ENCODE data around the gene PLA2G4F.

PLA2G4F gene

DNA sequence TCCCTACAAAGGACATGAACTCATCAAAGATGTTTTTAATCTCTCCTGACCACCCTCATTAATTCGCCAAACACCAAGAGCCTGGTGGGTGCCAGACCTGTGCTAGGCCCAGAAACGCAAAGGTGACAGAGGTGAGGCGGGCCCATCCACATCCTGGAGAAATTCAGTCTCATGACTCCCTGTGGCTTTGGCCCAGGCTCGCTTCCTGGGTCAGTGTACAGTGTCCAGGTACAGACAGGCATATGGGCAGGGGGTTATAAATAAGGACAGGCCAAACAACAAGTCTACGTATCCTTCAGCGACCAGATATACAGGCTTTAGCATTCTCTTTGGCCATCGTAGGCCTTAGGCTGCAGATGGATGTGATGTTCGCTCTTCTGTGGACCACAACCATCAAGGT lies 945 bp upstream of the PLA2G4F start:
- H3K4me1 ChIP-seq (ENCODE audit: control insufficient read depth in 1 of 2, insufficient read depth in 2 of 2, low read length in 2 of 2): peaks cover 12 to 13% of the 10 kb centered on the region in 2 experiments
- no peak overlapping the region for H3K23ac ChIP-seq (ENCODE audit: low read length)
- no peak overlapping the region for H3K18ac ChIP-seq (ENCODE audit: low read length)
- H3K4ac ChIP-seq (ENCODE audit: low read depth, low read length): no peak overlapping the region
- peaks cover 30 to 34% of the 10 kb centered on the region in 2 experiments for H3K36me3 ChIP-seq (ENCODE audit: control insufficient read depth in 1 of 2, insufficient read depth in 2 of 2, low read length in 2 of 2)
- H3K14ac ChIP-seq (ENCODE audit: low read length): no peak overlapping the region
- no peak overlapping the region for H2AFZ ChIP-seq (ENCODE audit: insufficient read depth, low read length, poor library complexity)
- H3K27ac ChIP-seq (ENCODE audit: low read depth, low read length): no peak overlapping the region
- DNase-seq: no peak
- no CpG with 5 or more reads among the region's 8 CpGs for WGBS (ENCODE audit: extremely low coverage, insufficient coverage, insufficient read length)
- no peak overlapping the region for H2AK5ac ChIP-seq (ENCODE audit: low read length)
- H3K79me2 ChIP-seq (ENCODE audit: control insufficient read depth, insufficient read depth, low read length, poor library complexity): no peaks in the 10 kb centered on the region
- H4K91ac ChIP-seq (ENCODE audit: low read depth, low read length): no peak overlapping the region
- no peak overlapping the region for H2BK12ac ChIP-seq (ENCODE audit: low read length)
- H4K12ac ChIP-seq (ENCODE audit: low read depth, low read length): no peak overlapping the region
- no peak overlapping the region for H3K9ac ChIP-seq (ENCODE audit: low read length)
- H3K27me3 ChIP-seq (ENCODE audit: insufficient read depth, low read length): no peaks in the 10 kb centered on the region
- H3K79me1 ChIP-seq (ENCODE audit: low read length): no peaks in the 10 kb centered on the region
- no peak overlapping the region for H3K4me2 ChIP-seq (ENCODE audit: low read length)
- H2BK5ac ChIP-seq (ENCODE audit: low read depth, low read length, poor library complexity): no peak overlapping the region
- H4K8ac ChIP-seq (ENCODE audit: low read depth, low read length): no peak overlapping the region
- no peaks in the 10 kb centered on the region for H3K9me3 ChIP-seq (ENCODE audit: insufficient read depth, low read depth, low read length)
- H2BK120ac ChIP-seq (ENCODE audit: insufficient read depth, low read length, poor library complexity): no peak overlapping the region
- no peak overlapping the region for H3K4me3 ChIP-seq (ENCODE audit: low read depth, low read length)

DNA sequence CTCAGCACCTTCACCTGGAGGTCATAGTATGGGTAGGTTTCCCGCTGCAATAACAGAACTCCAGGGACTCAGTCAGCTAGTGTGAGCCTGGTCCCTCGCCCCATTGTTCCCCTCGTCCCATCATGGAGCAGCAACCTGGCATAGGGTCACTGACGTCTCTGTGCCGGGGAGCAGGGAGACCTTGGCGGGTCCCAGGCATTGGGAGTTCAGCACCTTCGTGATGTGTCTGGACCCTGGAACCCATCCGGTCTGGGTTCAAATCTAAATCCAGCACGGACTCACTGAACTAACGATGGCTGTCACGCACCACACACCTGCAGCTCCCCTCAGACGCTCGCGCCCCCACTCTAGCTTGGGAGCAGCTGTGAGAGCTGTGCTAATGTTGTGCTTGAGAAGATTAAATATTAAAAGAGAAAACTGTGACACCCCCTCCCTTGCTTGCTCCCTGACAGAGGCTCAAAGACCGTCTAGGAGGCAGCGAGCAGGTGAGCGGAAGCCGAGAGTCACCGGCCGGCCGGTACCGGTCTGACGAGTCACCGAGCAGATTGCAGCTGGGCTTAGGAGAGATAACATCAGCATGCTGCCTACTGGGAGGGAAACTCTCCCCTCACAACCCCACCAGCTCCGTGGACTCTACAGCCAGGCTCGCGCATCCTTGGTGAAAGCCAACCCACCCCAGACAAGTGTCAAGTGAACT lies 742 bp downstream of the PLA2G4F start:
- Histone ChIP-seq H3K4me3 (ENCODE audit: low read depth, low read length) (no peak overlapping the region), H4K12ac (ENCODE audit: low read depth, low read length) (no peak overlapping the region)

DNA sequence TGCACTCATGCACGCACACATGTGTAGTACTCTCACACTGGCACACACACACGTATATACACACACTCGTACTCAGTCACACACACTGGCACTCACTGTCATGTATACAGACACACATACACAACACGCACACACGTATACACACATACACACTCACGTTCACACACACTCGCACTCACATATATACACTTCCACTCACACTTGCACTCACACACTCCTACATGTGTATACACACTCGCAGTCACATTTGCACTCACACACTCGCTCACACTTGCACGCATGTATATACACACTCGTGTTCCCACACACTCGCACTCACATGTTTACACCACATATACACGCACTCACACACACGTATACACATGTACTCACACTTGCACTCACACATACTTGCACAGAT lies 1.5 kb downstream of the PLA2G4F start:
- no peak overlapping the region for H4K91ac ChIP-seq (ENCODE audit: low read depth, low read length)
- peaks cover 12 to 13% of the 10 kb centered on the region in 2 experiments for H3K4me1 ChIP-seq (ENCODE audit: control insufficient read depth in 1 of 2, insufficient read depth in 2 of 2, low read length in 2 of 2)
- WGBS (ENCODE audit: extremely low coverage, insufficient coverage, insufficient read length): 100% methylated on average over 8 of the region's 14 CpGs
- no peaks in the 10 kb centered on the region for H3K9me3 ChIP-seq (ENCODE audit: insufficient read depth, low read depth, low read length)
- no peak overlapping the region for H3K4me2 ChIP-seq (ENCODE audit: low read length)
- peak overlapping the region; percentile 56 for H3K4me3 ChIP-seq (ENCODE audit: low read depth, low read length)
- no peak overlapping the region for H3K4ac ChIP-seq (ENCODE audit: low read depth, low read length)
- no peaks in the 10 kb centered on the region for H3K79me2 ChIP-seq (ENCODE audit: control insufficient read depth, insufficient read depth, low read length, poor library complexity)
- peaks cover 12% of the 10 kb centered on the region in 2 experiments for H3K36me3 ChIP-seq (ENCODE audit: control insufficient read depth in 1 of 2, insufficient read depth in 2 of 2, low read length in 2 of 2)
- H2BK120ac ChIP-seq (ENCODE audit: insufficient read depth, low read length, poor library complexity): no peak overlapping the region
- H2AFZ ChIP-seq (ENCODE audit: insufficient read depth, low read length, poor library complexity): no peak overlapping the region
- H2AK5ac ChIP-seq (ENCODE audit: low read length): no peak overlapping the region
- H3K79me1 ChIP-seq (ENCODE audit: low read length): no peaks in the 10 kb centered on the region
- H3K27me3 ChIP-seq (ENCODE audit: insufficient read depth, low read length): no peaks in the 10 kb centered on the region
- H2BK5ac ChIP-seq (ENCODE audit: low read depth, low read length, poor library complexity): no peak overlapping the region
- no peak overlapping the region for H4K8ac ChIP-seq (ENCODE audit: low read depth, low read length)
- H4K12ac ChIP-seq (ENCODE audit: low read depth, low read length): no peak overlapping the region
- DNase-seq: no peak
- no peak overlapping the region for H3K9ac ChIP-seq (ENCODE audit: low read length)
- H2BK12ac ChIP-seq (ENCODE audit: low read length): no peak overlapping the region
- no peak overlapping the region for H3K27ac ChIP-seq (ENCODE audit: low read depth, low read length)
- no peak overlapping the region for H3K18ac ChIP-seq (ENCODE audit: low read length)
- peak overlapping the region; percentile 4 for H3K23ac ChIP-seq (ENCODE audit: low read length)
- H3K14ac ChIP-seq (ENCODE audit: low read length): no peak overlapping the region

More for the DNA sequence above, 742 bp downstream of the PLA2G4F start:
- no peak overlapping the region for H3K27ac ChIP-seq (ENCODE audit: low read depth, low read length)
- H3K4ac ChIP-seq (ENCODE audit: low read depth, low read length): no peak overlapping the region
- no peak overlapping the region for H2BK5ac ChIP-seq (ENCODE audit: low read depth, low read length, poor library complexity)
- no peaks in the 10 kb centered on the region for H3K9me3 ChIP-seq (ENCODE audit: insufficient read depth, low read depth, low read length)
- no peaks in the 10 kb centered on the region for H3K79me2 ChIP-seq (ENCODE audit: control insufficient read depth, insufficient read depth, low read length, poor library complexity)
- no peak overlapping the region for H3K9ac ChIP-seq (ENCODE audit: low read length)
- H2AK5ac ChIP-seq (ENCODE audit: low read length): no peak overlapping the region
- H2BK120ac ChIP-seq (ENCODE audit: insufficient read depth, low read length, poor library complexity): no peak overlapping the region
- H2BK12ac ChIP-seq (ENCODE audit: low read length): no peak overlapping the region
- no peaks in the 10 kb centered on the region for H3K79me1 ChIP-seq (ENCODE audit: low read length)
- peak; percentile 73 to 84 for DNase-seq
- H4K91ac ChIP-seq (ENCODE audit: low read depth, low read length): no peak overlapping the region
- H4K8ac ChIP-seq (ENCODE audit: low read depth, low read length): no peak overlapping the region
- H3K36me3 ChIP-seq (ENCODE audit: control insufficient read depth in 1 of 2, insufficient read depth in 2 of 2, low read length in 2 of 2): peaks cover 18 to 20% of the 10 kb centered on the region in 2 experiments
- H3K14ac ChIP-seq (ENCODE audit: low read length): no peak overlapping the region
- no peak overlapping the region for H3K23ac ChIP-seq (ENCODE audit: low read length)
- no peak overlapping the region for H3K18ac ChIP-seq (ENCODE audit: low read length)
- H3K27me3 ChIP-seq (ENCODE audit: insufficient read depth, low read length): no peaks in the 10 kb centered on the region
- peak overlapping the region; percentile 47 for H3K4me2 ChIP-seq (ENCODE audit: low read length)
- H3K4me1 ChIP-seq (ENCODE audit: control insufficient read depth in 1 of 2, insufficient read depth in 2 of 2, low read length in 2 of 2): peaks cover 12 to 13% of the 10 kb centered on the region in 2 experiments
- WGBS (ENCODE audit: extremely low coverage, insufficient coverage, insufficient read length): no CpG with 5 or more reads among the region's 27 CpGs
- H2AFZ ChIP-seq (ENCODE audit: insufficient read depth, low read length, poor library complexity): no peak overlapping the region

DNA sequence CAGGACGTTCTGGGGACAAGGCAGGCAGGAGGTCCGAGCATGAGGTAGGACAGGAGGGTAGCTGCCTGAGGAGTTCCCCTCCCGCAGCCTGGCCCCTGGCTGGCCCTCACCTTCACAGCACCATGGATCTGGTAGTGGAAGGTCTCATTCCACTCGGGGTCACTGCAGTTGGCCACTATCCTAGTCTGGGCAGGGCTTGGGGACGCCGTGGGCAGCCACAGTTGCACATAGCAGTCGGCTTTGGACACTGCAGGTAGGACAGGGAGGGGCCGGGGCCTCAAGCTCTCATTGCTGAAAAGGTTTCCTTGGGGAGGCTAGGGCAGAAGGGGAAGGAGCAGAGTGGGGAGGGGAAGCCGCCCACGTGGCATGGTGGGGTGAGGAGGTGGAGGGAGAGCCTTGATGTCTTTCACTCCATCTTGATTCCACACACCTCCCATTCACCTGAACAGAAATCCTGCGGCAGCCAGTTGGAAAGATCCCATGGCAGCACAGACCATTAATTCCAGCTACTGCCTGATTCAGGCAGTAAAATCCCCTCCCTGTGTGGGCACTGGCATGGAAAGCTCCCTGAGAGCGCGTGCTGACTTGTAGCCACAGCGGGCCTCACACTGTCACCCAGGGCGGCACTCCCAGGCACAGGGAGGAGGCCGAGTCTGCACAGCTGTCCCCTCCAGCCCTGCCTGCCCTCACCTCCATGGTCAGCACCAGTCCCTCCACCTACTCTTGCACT lies 2.1 kb downstream of the PLA2G4F start:
- Histone ChIP-seq H2BK12ac (ENCODE audit: low read length) (no peak overlapping the region), H2AFZ (ENCODE audit: insufficient read depth, low read length, poor library complexity) (no peak overlapping the region), H3K27me3 (ENCODE audit: insufficient read depth, low read length) (no peaks in the 10 kb centered on the region), H3K27ac (ENCODE audit: low read depth, low read length) (no peak overlapping the region), H3K4me2 (ENCODE audit: low read length) (no peak overlapping the region), H4K8ac (ENCODE audit: low read depth, low read length) (no peak overlapping the region), H3K9ac (ENCODE audit: low read length) (no peak overlapping the region), H3K79me1 (ENCODE audit: low read length) (no peaks in the 10 kb centered on the region), H2AK5ac (ENCODE audit: low read length) (peak overlapping the region; percentile 10), H2BK120ac (ENCODE audit: insufficient read depth, low read length, poor library complexity) (no peak overlapping the region), H4K12ac (ENCODE audit: low read depth, low read length) (no peak overlapping the region), H3K23ac (ENCODE audit: low read length) (peak overlapping the region; percentile 4), H3K14ac (ENCODE audit: low read length) (no peak overlapping the region), H3K36me3 (ENCODE audit: control insufficient read depth in 1 of 2, insufficient read depth in 2 of 2, low read length in 2 of 2) (peaks cover 7% of the 10 kb centered on the region in 2 experiments), H3K4me3 (ENCODE audit: low read depth, low read length) (no peak overlapping the region), H3K4me1 (ENCODE audit: control insufficient read depth in 1 of 2, insufficient read depth in 2 of 2, low read length in 2 of 2) (peaks cover 12 to 13% of the 10 kb centered on the region in 2 experiments), H4K91ac (ENCODE audit: low read depth, low read length) (no peak overlapping the region), H3K18ac (ENCODE audit: low read length) (no peak overlapping the region), H3K4ac (ENCODE audit: low read depth, low read length) (no peak overlapping the region), H3K9me3 (ENCODE audit: insufficient read depth, low read depth, low read length) (no peaks in the 10 kb centered on the region), H2BK5ac (ENCODE audit: low read depth, low read length, poor library complexity) (no peak overlapping the region), H3K79me2 (ENCODE audit: control insufficient read depth, insufficient read depth, low read length, poor library complexity) (no peaks in the 10 kb centered on the region)
- no CpG with 5 or more reads among the region's 16 CpGs for WGBS (ENCODE audit: extremely low coverage, insufficient coverage, insufficient read length)
- no peak for DNase-seq
